HL-60 (cell line): Measurements from ENCODE around the gene UNC119.

Experiments
- DNase-seq, 2 experiments: peaks; one replicate each; pipeline ENCODE4 v3.0.0-alpha.2; 2010 to 2020; ENCODE audit warnings: low read depth in 1 of 2, low spot score in 1 of 2
- H3K27ac ChIP-seq: fragments of 250-450 bp; sonication (Bioruptor Pico); replicated peaks from 2 replicates; pipeline ENCODE4 v1.5.1; 2020; ENCODE audit warnings: mild to moderate bottlenecking, moderate library complexity
- H3K27me3 ChIP-seq: fragments of 250-450 bp; sonication (Bioruptor Pico); 2 replicates; pipeline ENCODE4 v1.5.1; 2021; ENCODE audit warnings: mild to moderate bottlenecking, moderate library complexity; ENCODE audit not compliant: insufficient read depth, poor library complexity, severe bottlenecking
- H3K4me3 ChIP-seq: replicated peaks from 2 replicates; pipeline ENCODE4 v1.5.1; 2011; ENCODE audit warnings: mild to moderate bottlenecking, control low read depth, low read length; ENCODE audit not compliant: insufficient read depth
- GABPA ChIP-seq: IDR thresholded peaks from 2 replicates; pipeline ENCODE4 v1.6.1; 2012; ENCODE audit warnings: low read depth
- POLR2AphosphoS5 ChIP-seq: IDR thresholded peaks from 2 replicates; pipeline ENCODE4 v1.6.1; 2012; ENCODE audit warnings: low read depth
- REST ChIP-seq: IDR thresholded peaks from 2 replicates; pipeline ENCODE4 v1.6.1; 2012; ENCODE audit warnings: low read depth; ENCODE audit not compliant: insufficient replicate concordance
- SPI1 ChIP-seq: IDR thresholded peaks from 2 replicates; pipeline ENCODE4 v1.6.1; 2012; ENCODE audit warnings: low read depth, mild to moderate bottlenecking, borderline replicate concordance
- TF ChIP-seq, protein P1 (sequence below): IDR thresholded peaks from one replicate; pipeline ENCODE4 v1.5.1; 2011; ENCODE audit warnings: low read length, control low read depth, inconsistent platforms; ENCODE audit not compliant: insufficient read depth

UNC119 gene

GRCh38 chr17:28509789-28510188 is 42.6 kb downstream of the UNC119 start:
- no peak for TF ChIP-seq REST
- TF ChIP-seq, protein P1, sequence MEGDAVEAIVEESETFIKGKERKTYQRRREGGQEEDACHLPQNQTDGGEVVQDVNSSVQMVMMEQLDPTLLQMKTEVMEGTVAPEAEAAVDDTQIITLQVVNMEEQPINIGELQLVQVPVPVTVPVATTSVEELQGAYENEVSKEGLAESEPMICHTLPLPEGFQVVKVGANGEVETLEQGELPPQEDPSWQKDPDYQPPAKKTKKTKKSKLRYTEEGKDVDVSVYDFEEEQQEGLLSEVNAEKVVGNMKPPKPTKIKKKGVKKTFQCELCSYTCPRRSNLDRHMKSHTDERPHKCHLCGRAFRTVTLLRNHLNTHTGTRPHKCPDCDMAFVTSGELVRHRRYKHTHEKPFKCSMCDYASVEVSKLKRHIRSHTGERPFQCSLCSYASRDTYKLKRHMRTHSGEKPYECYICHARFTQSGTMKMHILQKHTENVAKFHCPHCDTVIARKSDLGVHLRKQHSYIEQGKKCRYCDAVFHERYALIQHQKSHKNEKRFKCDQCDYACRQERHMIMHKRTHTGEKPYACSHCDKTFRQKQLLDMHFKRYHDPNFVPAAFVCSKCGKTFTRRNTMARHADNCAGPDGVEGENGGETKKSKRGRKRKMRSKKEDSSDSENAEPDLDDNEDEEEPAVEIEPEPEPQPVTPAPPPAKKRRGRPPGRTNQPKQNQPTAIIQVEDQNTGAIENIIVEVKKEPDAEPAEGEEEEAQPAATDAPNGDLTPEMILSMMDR = no peak
- no peak for TF ChIP-seq GABPA
- no peak for TF ChIP-seq POLR2AphosphoS5
- TF ChIP-seq SPI1 = no peak

GRCh38 chr17:28508211-28508724 is 44.2 kb downstream of the UNC119 start:
- H3K27ac ChIP-seq = no peak overlapping the region
- DNase-seq = no peak
- H3K4me3 ChIP-seq = no peak overlapping the region
- TF ChIP-seq POLR2AphosphoS5 (no peak), GABPA (no peak), REST (no peak), SPI1 (no peak)
- TF ChIP-seq, protein P1 = no peak
- H3K27me3 ChIP-seq = peaks cover 3% of the 10 kb centered on the region

More at GRCh38 chr17:28509789-28510188, 42.6 kb downstream of the UNC119 start:
- H3K27me3 ChIP-seq = peaks cover 2% of the 10 kb centered on the region
- H3K4me3 ChIP-seq = no peak overlapping the region
- no peak overlapping the region for H3K27ac ChIP-seq
- peak in 1 of 2 experiments; percentile 49 for DNase-seq

GRCh38 chr17:28507567-28508203 is 44.7 kb downstream of the UNC119 start:
- Histone ChIP-seq H3K27me3 (peaks cover 5% of the 10 kb centered on the region), H3K4me3 (no peak overlapping the region), H3K27ac (no peak overlapping the region)
- TF ChIP-seq REST (no peak), POLR2AphosphoS5 (no peak), GABPA (no peak), SPI1 (no peak)
- TF ChIP-seq, protein P1 = no peak
- DNase-seq = no peak
